GM10266 (cell line): Measurements from ENCODE around the gene RTN4RL1.

ENCODE experiments used
- DNase-seq: peaks from one replicate; pipeline ENCODE4 v3.0.0; 2012; ENCODE audit errors: extremely low spot score
- TF ChIP-seq, protein P1 (sequence below): IDR thresholded peaks from 2 replicates; pipeline ENCODE4 v1.5.1; 2012; ENCODE audit warnings: mild to moderate bottlenecking, low read depth; ENCODE audit not compliant: control insufficient read depth, insufficient read depth; ENCODE audit errors: missing control alignments

RTN4RL1 gene

DNA sequence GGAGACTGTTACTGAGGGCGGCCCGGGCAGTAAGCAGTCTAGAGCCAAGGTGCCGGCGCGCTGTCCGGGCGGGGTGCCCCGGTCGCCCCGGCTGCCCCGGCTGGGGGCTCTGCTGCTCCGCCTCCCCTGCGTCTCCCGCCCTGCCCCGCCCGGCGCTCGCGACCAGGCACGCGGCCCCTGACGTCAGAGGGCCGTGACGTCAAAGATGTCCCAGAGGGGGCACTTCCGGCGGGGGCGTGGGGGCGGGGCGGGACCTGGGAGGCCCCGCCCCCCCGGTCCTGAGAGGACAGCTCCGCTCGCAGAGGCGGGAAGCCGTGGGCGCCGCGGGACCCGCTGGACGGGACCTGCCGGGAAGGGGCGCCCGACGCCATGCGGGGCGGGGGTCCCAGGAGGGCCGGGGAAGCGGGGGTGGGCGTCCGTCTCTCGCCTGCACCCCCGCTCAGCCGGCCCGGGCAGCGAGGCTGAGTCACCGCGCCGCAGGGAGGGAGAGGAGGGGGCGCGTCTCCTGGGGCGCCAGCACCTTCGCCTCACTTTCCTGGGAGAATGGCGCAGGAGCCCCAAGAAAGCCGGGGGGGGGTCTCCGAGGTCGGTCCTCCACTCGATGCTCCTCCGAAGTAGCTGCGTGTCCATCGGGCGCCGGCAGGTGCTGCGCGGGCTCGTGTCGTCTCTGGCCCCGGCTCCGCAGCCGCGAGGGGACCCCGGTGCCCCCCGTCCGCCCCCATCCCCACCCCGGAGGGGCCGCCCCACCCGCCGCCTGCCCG lies 25.3 kb upstream of the RTN4RL1 start:
- TF ChIP-seq, protein P1, sequence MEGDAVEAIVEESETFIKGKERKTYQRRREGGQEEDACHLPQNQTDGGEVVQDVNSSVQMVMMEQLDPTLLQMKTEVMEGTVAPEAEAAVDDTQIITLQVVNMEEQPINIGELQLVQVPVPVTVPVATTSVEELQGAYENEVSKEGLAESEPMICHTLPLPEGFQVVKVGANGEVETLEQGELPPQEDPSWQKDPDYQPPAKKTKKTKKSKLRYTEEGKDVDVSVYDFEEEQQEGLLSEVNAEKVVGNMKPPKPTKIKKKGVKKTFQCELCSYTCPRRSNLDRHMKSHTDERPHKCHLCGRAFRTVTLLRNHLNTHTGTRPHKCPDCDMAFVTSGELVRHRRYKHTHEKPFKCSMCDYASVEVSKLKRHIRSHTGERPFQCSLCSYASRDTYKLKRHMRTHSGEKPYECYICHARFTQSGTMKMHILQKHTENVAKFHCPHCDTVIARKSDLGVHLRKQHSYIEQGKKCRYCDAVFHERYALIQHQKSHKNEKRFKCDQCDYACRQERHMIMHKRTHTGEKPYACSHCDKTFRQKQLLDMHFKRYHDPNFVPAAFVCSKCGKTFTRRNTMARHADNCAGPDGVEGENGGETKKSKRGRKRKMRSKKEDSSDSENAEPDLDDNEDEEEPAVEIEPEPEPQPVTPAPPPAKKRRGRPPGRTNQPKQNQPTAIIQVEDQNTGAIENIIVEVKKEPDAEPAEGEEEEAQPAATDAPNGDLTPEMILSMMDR, result no peak
- DNase-seq, result peak; percentile 86

DNA sequence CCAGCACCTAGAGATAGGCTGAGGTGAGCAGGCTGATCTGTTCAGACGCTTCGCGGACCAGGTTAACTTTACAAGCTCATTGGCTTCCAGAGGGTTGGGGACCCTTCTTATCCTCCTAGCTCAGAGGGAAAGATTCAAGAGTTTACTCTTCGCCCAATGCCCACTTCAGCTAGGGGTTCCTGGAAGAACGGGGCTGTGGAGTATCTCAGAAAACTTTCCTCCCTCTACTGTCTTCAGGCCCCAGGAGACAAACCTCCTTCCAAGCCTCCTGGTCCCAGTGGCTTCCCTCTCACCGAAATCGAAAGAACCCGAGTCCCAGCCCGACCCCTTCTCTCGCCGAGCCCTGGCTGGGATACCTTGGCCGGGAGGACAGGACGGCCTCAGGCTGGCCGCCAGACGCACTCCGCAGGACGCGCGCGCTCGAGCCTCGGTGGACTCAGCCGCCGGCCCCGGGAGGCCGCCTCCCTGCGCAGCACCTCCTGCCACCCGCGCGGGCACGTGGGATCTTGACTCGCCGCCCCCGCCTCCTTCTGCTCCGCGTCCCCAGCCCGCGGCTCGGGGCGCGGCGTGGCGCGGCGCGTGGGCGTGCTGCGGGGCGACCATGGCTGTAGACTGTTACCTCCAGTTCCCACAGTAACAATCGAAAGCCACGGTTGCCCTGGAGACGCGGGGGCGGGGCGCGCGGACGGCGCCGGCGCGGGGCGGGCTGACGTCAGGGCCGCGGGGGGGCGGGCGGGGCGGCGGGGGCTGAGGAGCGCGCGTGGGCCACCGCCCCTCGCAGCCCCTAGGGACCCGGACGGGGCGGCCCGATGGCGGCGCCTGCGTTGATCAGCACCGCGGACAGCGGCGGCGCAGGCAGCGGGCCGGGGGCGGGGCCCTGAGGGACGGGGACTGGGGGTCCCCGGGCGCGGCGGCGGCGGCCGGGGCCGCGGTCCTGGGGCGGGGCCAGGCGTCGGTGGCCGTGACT lies 24.5 kb upstream of the RTN4RL1 start:
- peak; percentile 96 for DNase-seq

GRCh38 chr17:2048805-2049204 lies 23.7 kb upstream of the RTN4RL1 start:
- TF ChIP-seq, protein P1, result no peak
- no peak for DNase-seq

More for the DNA sequence above, 24.5 kb upstream of the RTN4RL1 start:
- TF ChIP-seq, protein P1, result no peak

DNA sequence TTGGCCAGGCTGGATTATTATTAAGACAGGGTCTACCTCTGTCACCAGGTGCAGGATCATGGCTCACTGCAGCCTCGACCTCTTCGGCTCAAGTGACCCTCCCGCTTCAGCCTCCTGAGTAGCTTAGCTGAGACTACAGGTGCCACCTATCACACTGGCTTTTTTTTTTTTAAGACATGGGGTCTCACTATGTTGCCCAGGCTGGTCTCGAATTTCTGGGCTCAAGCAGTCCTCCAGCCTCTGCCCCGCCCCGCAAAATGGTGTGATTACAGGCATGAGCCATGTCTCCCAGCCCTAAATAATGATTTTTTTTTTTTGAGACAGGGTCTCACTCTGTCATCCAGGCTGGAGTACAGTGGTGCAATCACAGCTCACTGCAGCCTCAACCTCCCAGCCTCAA lies 22.5 kb upstream of the RTN4RL1 start:
- TF ChIP-seq, protein P1, result no peak
- DNase-seq, result no peak

- DNase-seq, result no peak
- TF ChIP-seq, protein P1, result no peak
Measured at GRCh38 chr17:2044263-2044894, 19.2 kb upstream of the RTN4RL1 start.

GRCh38 chr17:2043785-2044184 lies 18.7 kb upstream of the RTN4RL1 start:
- DNase-seq, result no peak
- TF ChIP-seq, protein P1, result no peak
